HEK293 (cell line): ENCODE results near the gene DHX9.

Source experiments
- FEZF1 ChIP-seq: fragments of 450-650 bp; formaldehyde crosslinking; IDR thresholded peaks from 2 replicates; pipeline ENCODE4 v1.5.1; 2016; ENCODE audit warnings: missing biosample characterization, missing genetic modification characterization
- REST ChIP-seq: fragments of 450-650 bp; formaldehyde crosslinking; IDR thresholded peaks from 2 replicates; pipeline ENCODE4 v1.5.1; 2016; ENCODE audit warnings: missing biosample characterization, missing genetic modification characterization
- ZBTB11 ChIP-seq: fragments of 450-650 bp; formaldehyde crosslinking; conservative IDR thresholded peaks from 2 replicates; pipeline ENCODE4 v1.5.1; 2016; ENCODE audit warnings: low read depth, missing biosample characterization, missing genetic modification characterization
- ZNF501 ChIP-seq: fragments of 450-650 bp; formaldehyde crosslinking; IDR thresholded peaks from 2 replicates; pipeline ENCODE4 v1.5.1; 2016; ENCODE audit warnings: missing biosample characterization, missing genetic modification characterization
- ZNF530 ChIP-seq: fragments of 450-650 bp; formaldehyde crosslinking; IDR thresholded peaks from 2 replicates; pipeline ENCODE4 v1.5.1; 2016; ENCODE audit warnings: low read depth, missing biosample characterization, missing genetic modification characterization
- ZNF600 ChIP-seq: fragments of 450-650 bp; formaldehyde crosslinking; IDR thresholded peaks from 2 replicates; pipeline ENCODE4 v1.5.1; 2016; ENCODE audit warnings: missing biosample characterization, missing genetic modification characterization

Gene DHX9

GRCh38 chr1:182935716-182936115 lies 96.6 kb downstream of the DHX9 start (continued):
- TF ChIP-seq ZBTB11 (no peak), FEZF1 (tag by site-specific recombination) (no peak), ZNF501 (tag by site-specific recombination) (no peak), REST (no peak), ZNF530 (tag by site-specific recombination) (no peak), ZNF600 (tag by site-specific recombination) (no peak)
